OCI-LY1 (cell line): ENCODE data around the gene KLHL29.

Experiments
- CTCF ChIP-seq: fragments of 200-600 bp; sonication (generic), shearing (Covaris generic); IDR thresholded peaks from 2 replicates; pipeline ENCODE4 v1.5.1; 2017; ENCODE audit warnings: mild to moderate bottlenecking, antibody characterized with exemption, low read length, moderate library complexity, mixed read lengths
- EZH2 ChIP-seq: fragments of 200-600 bp; sonication (generic), shearing (Covaris generic); IDR thresholded peaks from 2 replicates; pipeline ENCODE4 v1.8.0; 2017; ENCODE audit warnings: borderline replicate concordance, mixed run types, mild to moderate bottlenecking, antibody characterized with exemption, low read length, moderate library complexity, mixed read lengths

GRCh38 chr2:23430263-23430662, 45.3 kb downstream of the KLHL29 start:
- TF ChIP-seq CTCF (no peak), EZH2 (no peak)
